ENCODE data around the gene BLOC1S3.

Gene BLOC1S3

GRCh38 chr19:45186509-45187334, 8.1 kb downstream of the BLOC1S3 start:
- no peak for DNase-seq (ENCODE audit: low read depth)
- TF ChIP-seq CTCF (IDR thresholded peaks at IDR 0.05; ENCODE audit: insufficient read depth, low read depth, low read length, missing control alignments): no peak
- no peak overlapping the region for H3K4me3 ChIP-seq (ENCODE audit: low read length)

- TF ChIP-seq CTCF (IDR thresholded peaks at IDR 0.05; ENCODE audit: insufficient read depth, low read depth, low read length, missing control alignments): peak; percentile 67
- H3K4me3 ChIP-seq (ENCODE audit: low read length): no peak overlapping the region
- DNase-seq (ENCODE audit: low read depth): peak; percentile 35
Observed at GRCh38 chr19:45187421-45188100, 9.0 kb downstream of the BLOC1S3 start.

GRCh38 chr19:45189971-45190370, 11.4 kb downstream of the BLOC1S3 start:
- no peak for TF ChIP-seq CTCF (IDR thresholded peaks at IDR 0.05; ENCODE audit: insufficient read depth, low read depth, low read length, missing control alignments)
- DNase-seq (ENCODE audit: low read depth): no peak

GRCh38 chr19:45191375-45191774, 12.8 kb downstream of the BLOC1S3 start:
- no peak overlapping the region for H3K4me3 ChIP-seq (ENCODE audit: low read length)
- DNase-seq (ENCODE audit: low read depth): peak; percentile 93
- TF ChIP-seq CTCF (IDR thresholded peaks at IDR 0.05; ENCODE audit: insufficient read depth, low read depth, low read length, missing control alignments): peak; percentile 36

More at GRCh38 chr19:45189971-45190370, 11.4 kb downstream of the BLOC1S3 start:
- H3K4me3 ChIP-seq (ENCODE audit: low read length): no peak overlapping the region

- no peak for DNase-seq (ENCODE audit: low read depth)
Observed at GRCh38 chr19:45195764-45196163, 17.2 kb downstream of the BLOC1S3 start.

GRCh38 chr19:45200568-45200967, 22.0 kb downstream of the BLOC1S3 start:
- peak; percentile 34 for TF ChIP-seq CTCF (IDR thresholded peaks at IDR 0.05; ENCODE audit: insufficient read depth, low read depth, low read length, missing control alignments)

More at GRCh38 chr19:45195764-45196163, 17.2 kb downstream of the BLOC1S3 start:
- no peak overlapping the region for H3K4me3 ChIP-seq (ENCODE audit: low read length)
- TF ChIP-seq CTCF (IDR thresholded peaks at IDR 0.05; ENCODE audit: insufficient read depth, low read depth, low read length, missing control alignments): no peak

More at GRCh38 chr19:45200568-45200967, 22.0 kb downstream of the BLOC1S3 start:
- DNase-seq (ENCODE audit: low read depth): peak; percentile 60
- H3K4me3 ChIP-seq (ENCODE audit: low read length): no peak overlapping the region
